GM21423 (cell line): ENCODE data around the gene PHLPP2.

Experiments used
- ATAC-seq: cut with Tn5 transposase; IDR thresholded peaks from one replicate; pipeline ENCODE4 v1.9.1; 2021; ENCODE audit warnings: mild to moderate bottlenecking, moderate library complexity; ENCODE audit not compliant: unreplicated experiment

Gene PHLPP2

GRCh38 chr16:71724320-71724751 is at the start of gene PHLPP2:
TSS of gene PHLPP2 (minus strand) at chr16:71724701. CDS start at chr16:71714795, 9,906 bp downstream.
- no peak for ATAC-seq

GRCh38 chr16:71771571-71771970 is 47.1 kb upstream of the PHLPP2 start:
- ATAC-seq: no peak

- ATAC-seq: no peak
Measured at GRCh38 chr16:71769222-71769621, 44.7 kb upstream of the PHLPP2 start.

GRCh38 chr16:71767060-71767900 is 42.8 kb upstream of the PHLPP2 start:
- ATAC-seq: no peak

- no peak for ATAC-seq
Measured at GRCh38 chr16:71762186-71762585, 37.7 kb upstream of the PHLPP2 start.

- no peak for ATAC-seq
Measured at GRCh38 chr16:71761097-71761496, 36.6 kb upstream of the PHLPP2 start.

- ATAC-seq: no peak
Measured at GRCh38 chr16:71758293-71758760, 33.8 kb upstream of the PHLPP2 start.

GRCh38 chr16:71754652-71755051 is 30.2 kb upstream of the PHLPP2 start:
- no peak for ATAC-seq

- no peak for ATAC-seq
Measured at GRCh38 chr16:71754108-71754507, 29.6 kb upstream of the PHLPP2 start.

- no peak for ATAC-seq
Measured at GRCh38 chr16:71748226-71748625, 23.7 kb upstream of the PHLPP2 start.

GRCh38 chr16:71746442-71747046 is 22.0 kb upstream of the PHLPP2 start:
- no peak for ATAC-seq

- no peak for ATAC-seq
Measured at GRCh38 chr16:71738855-71739254, 14.4 kb upstream of the PHLPP2 start.

GRCh38 chr16:71737501-71737900 is 13.0 kb upstream of the PHLPP2 start:
- ATAC-seq: no peak

- no peak for ATAC-seq
Measured at GRCh38 chr16:71734511-71734910, 10.0 kb upstream of the PHLPP2 start.

GRCh38 chr16:71732587-71732986 is 8.1 kb upstream of the PHLPP2 start:
- ATAC-seq: no peak

GRCh38 chr16:71727551-71728324 is 3.2 kb upstream of the PHLPP2 start:
- ATAC-seq: no peak

- ATAC-seq: no peak
Measured at GRCh38 chr16:71726476-71727315, 2.2 kb upstream of the PHLPP2 start.

- peak; percentile 73 for ATAC-seq
Measured at GRCh38 chr16:71723537-71724319, 773 bp downstream of the PHLPP2 start.

GRCh38 chr16:71722801-71723536 is 1.5 kb downstream of the PHLPP2 start:
- ATAC-seq: peak; percentile 32
